Stimulated activated naive CD4-positive, alpha-beta T cell (primary cell): ENCODE measurements around the gene ADPRH.
A peak's percentile ranks its signal among the peaks of the same experiment; 100 is the strongest.
"Not testable (repeated sequence)": the region's sequence is repeated elsewhere in the genome, so short reads cannot be mapped to it uniquely, and the experiment has no call there.

Experiments
- DNase-seq, 6 experiments: peaks; one replicate each; lab custom pipeline; 2025; lab: John Stamatoyannopoulos, UW

Gene ADPRH

GRCh38 chr3:119579366-119580066 is at the start of gene ADPRH:
ADPRH (plus strand) TSS chr3:119579492; CDS start chr3:119582170, 2,678 bp downstream.
- peak in 3 of 6 experiments; percentile 3 to 23 (median 12) for DNase-seq

GRCh38 chr3:119529883-119530282 is 49.4 kb upstream of the ADPRH start:
- no peak for DNase-seq

DNA sequence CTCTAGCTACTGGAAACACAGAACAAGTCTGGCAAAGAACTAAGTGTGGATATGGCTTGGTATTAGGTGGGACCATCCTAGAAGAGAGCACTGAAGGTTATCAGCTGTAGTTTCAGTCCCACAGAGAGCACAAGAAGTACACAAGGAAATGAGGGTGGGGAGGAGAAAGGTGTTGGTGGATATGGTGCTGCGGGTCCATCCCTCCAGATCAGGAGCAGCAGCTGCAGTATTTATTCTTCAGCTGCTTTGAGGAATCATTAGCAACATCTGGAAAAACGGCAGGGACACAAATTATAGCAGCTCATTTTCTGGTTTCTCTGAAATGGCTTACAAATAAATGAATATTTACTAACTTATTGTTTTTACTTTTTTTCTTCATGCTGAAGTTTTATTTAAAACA is 48.8 kb upstream of the ADPRH start:
- DNase-seq, result no peak

GRCh38 chr3:119531151-119531550 is 48.1 kb upstream of the ADPRH start:
- DNase-seq, result no peak

GRCh38 chr3:119534296-119534695 is 45.0 kb upstream of the ADPRH start:
- no peak for DNase-seq

DNA sequence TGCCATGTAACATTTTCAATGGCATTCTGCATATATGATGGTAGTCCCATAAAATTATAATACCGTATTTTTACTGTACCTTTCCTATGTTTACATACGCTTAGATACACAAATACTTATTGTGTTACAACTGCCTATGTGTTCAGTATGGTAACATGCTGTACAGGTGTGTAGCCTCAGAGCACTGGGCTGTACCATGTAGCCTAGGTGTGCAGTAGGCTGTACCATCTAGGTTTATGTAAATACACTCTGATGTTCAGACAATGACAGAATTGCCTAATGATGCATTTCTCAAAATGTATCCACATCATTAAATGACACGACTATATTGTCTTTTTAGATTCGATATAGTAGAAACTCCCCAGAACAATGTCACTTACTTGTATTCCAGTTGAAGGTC is 42.5 kb upstream of the ADPRH start:
- no peak for DNase-seq

DNA sequence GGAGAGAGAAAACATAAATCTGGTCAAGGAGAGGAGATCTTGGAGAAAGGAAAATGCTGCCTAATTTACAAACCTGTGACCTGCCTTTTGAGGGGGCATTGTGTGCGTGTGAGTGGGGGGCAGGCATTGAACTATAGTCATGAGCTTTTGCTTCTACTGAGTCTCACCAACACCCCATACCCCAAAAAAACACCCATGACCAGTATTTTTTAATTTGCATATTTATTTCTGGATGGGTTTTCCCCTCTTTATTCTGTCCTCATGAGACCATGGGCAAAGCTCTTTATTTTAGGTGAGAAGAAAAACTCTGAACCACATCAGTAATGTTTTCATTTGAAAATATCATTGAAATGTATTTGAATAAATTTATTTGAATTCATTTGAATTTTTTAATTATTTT is 40.5 kb upstream of the ADPRH start:
- no peak for DNase-seq

DNA sequence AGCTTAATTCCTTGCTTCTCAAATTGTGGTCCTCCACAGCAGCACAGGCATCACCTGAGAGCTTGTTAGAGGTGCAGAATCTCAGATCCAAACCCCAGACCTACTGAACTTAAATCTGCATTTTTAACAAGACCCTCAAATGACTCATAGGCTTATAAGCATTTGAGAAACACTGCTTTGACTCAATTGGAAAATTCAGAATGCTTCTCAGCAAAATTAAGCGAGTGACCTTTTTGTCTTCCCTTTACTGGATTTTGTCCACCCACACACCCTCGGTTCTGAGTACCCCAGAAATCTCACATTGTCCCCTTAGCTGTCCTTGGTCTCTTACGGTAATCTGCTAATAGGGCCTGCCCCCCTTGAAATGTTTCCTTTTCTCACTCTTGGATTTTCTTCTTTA is 37.7 kb upstream of the ADPRH start:
- no peak for DNase-seq

DNA sequence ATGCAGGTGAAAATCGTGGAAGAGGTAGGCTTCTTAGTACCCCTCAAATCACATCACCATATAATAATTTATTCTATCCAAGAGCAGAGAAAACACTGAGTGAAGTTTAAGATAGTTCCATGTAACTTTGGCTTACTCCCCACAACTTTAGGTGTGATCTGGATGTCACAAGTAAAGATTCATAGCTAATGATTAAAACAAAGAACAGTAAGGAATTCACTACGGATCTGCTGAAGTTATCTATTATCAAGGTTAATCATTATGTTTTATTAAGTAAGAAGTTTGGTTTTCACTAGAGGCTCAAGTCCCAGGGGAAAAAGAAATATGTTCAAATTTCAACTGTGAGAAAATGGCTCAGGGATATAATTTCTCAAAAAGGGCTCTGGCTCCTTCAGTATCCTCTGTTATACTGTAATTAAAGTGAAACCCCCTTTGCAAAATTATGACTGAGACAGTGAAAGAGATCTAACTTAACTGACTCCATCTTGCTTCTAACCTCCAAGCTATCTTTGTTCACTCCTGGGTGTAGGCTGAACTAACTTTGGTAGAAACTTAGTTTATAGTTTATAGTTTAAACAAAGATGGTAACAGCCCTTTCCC is 37.0 kb upstream of the ADPRH start:
- DNase-seq, result no peak

DNA sequence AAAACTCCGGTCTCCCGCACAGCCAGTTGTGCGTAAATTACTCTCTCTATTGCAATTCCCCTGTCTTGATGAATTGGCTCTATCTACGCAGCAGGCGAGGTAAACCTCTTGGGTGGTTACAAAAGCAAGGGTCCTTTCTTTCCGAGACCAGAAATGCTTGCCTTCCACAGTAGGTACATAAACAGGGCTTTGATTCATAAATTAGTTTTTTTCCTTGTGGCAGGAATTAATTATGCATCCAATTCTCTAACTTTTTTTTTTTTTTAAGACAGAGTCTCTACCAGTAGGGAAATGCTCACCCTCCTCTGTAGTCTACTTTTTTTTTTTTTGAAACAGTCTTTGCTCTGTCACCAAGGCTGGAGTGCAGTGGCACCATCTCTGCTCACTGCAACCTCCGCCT is 36.1 kb upstream of the ADPRH start:
- no peak for DNase-seq

DNA sequence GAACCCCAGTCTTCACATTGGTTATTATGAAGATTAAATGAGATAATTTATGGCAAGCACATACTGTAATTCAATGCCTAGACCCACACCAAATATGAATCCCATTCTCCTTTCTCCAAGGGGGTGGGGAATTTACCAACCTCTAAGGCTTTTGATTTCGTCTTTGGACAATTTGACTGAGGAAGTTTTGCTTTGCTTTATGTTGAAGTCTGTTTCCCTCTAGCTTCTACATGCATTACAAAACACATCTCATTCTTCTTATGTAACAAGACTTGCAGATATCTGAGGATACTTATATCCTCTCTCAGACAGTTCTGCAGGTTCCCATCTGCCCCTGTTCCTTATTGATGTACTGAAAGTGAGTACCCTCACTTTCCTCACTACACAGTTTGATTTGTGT is 32.1 kb upstream of the ADPRH start:
- no peak for DNase-seq

- no peak for DNase-seq
These were observed 31.0 kb upstream of the ADPRH start for GRCh38 chr3:119548341-119548740.

DNA sequence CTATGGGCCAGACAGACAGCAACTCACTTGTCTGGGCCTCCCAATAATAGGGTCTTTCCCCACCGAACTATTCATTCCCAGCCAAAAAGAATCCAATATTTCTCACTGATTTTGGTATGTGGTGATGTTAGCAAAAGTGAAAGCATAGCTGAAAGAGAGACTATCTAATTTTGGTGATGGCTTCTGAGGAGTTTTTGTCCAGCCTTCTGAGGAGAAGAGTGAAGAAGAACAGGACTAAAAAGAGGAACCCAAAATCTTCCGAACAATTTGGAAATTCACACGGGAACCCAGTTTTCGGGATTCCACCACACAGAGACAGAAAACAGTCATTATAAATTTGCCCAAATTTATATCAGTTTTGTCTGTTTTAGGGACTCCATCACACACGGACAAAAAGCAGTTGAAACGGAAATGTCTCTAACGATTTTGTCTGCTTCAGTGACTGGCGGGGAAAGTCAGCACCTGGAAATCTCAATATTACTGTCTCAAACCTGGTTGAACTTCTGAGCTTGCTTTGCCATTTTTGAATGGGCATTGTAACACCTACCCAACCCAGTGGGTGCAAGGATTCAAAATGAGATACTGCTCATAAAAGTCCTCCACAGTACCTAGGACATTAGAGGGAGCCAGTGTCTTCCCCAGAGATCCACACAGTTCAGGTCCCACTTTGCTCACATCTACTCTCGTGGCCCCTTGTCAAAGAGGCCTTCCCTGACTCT is 28.9 kb upstream of the ADPRH start:
- no peak for DNase-seq

GRCh38 chr3:119551598-119551997 is 27.7 kb upstream of the ADPRH start:
- DNase-seq, result no peak

GRCh38 chr3:119552928-119553327 is 26.4 kb upstream of the ADPRH start:
- DNase-seq, result not testable (repeated sequence)

DNA sequence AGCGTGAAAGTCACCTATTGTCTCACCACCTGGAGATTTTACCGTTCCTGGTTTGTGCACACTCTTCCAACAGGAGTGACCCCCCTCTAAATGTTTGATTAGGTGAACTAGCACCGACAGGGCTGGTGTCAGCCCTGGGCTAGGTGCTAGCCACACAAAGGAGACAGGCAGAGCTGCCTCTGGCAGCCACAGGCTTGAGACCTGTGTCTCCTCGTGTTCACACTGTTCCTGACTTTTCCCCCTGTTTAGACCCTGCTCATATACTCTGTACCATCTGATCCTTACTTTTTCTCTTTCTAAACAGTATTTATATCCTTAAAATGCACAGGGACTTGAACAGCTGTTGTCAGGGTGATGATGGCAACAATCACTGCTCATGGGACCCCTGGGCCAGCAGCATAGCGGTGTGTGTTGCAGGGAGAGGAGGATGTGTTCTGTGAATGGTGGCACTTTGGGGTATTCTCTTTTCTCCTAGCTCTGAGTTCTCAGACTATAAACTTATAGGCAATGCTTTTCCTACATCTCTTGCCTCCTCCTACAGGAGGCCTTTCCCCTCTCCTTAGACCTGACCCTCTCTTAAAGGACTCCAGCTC is 25.4 kb upstream of the ADPRH start:
- no peak for DNase-seq

GRCh38 chr3:119555309-119555735 is 24.0 kb upstream of the ADPRH start:
- no peak for DNase-seq

DNA sequence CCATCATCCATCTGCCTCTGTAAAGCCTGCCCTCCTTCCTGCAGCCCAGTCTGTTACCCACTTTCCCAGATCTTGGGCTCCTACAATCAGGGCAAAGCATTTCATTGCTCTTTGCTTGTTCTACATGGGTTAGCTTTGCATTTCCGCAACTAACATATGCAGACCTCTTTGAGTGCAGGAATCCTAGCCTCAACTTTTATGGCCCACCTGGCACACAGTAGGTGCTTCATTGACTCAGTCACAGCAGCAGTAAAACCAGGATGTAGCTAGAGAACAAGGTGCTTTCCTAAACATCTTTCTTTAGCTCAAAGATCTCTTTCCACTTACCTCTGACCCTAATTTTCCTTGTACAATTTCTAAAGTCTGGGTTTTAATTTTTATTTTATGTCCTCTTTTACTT is 23.4 kb upstream of the ADPRH start:
- DNase-seq, result no peak

GRCh38 chr3:119557192-119557876 is 22.0 kb upstream of the ADPRH start:
- no peak for DNase-seq

DNA sequence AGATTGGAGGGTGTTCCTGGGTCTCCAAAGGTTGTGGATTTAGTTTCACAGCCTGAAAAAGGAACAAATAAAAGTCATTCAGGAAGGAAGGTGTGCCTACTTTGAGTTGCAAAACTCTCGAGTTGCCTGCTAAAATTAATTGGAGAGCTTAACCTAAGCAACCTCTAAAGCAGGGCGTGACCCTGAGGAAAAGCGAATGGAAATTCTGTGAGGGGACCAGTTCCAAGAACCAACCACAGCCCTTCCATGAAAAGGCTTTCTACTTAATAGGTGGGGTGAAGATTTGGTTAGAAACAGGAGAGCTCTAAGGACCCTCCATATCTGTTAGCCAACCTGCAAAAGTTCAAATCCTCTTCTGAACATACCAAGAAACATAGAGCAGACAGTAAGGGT is 21.4 kb upstream of the ADPRH start:
- DNase-seq, result no peak

GRCh38 chr3:119558626-119559317 is 20.5 kb upstream of the ADPRH start:
- no peak for DNase-seq
